ENCODE results near the gene LIFR.
"Not testable (repeated sequence)": the region's sequence is repeated elsewhere in the genome, so short reads cannot be mapped to it uniquely, and the experiment has no call there.

LIFR gene

DNA sequence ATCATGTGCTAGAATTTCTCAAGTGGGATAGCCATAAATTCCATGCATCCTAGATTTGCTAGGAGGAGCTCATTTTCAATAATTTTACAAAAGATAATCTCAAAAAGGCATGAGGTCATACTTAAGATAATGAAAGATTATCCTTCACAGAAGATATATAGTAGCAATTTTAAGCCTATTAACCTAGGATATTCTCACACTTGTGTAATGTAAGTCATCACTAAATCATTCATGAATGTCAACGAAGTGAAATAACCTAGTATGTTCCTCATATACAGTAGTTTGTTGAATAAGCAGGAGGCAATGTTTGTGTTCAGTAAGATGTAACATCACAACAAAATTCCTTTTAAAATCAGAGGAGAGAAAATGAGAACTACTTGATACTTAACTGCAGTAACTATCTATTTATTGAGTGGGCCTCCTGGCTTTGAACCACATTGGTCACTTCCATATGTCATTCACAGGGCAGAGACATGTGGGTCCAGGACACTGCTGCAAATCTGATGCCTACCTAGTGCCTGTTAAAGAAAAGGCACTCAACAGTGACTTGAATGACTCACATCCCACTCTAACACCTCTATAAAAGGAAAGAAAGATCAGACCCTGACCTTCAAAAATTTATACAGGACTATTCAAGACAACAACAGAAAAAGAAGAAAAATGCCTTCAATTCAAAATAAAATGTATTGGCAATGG, 8.2 kb downstream of the LIFR start:
- DNase-seq, result no peak

DNA sequence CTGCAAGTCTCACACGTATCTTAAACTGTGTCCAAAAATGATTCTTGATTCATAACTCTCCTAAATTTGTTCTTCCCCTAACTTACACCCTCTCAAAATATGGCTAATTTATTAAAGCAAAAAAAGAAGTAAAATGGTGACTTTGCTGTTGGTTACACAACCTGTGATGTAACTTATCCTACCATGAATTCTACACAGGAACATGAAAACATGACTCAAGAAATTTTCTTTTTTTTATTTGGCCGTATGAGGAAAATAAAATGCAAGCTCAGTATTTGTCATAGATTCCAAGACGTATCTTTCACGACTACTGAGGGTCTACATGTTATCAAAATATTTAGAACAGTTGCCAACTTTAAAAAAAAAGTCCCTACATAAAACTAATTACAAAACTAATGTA, 9.2 kb downstream of the LIFR start:
- no peak for DNase-seq

DNA sequence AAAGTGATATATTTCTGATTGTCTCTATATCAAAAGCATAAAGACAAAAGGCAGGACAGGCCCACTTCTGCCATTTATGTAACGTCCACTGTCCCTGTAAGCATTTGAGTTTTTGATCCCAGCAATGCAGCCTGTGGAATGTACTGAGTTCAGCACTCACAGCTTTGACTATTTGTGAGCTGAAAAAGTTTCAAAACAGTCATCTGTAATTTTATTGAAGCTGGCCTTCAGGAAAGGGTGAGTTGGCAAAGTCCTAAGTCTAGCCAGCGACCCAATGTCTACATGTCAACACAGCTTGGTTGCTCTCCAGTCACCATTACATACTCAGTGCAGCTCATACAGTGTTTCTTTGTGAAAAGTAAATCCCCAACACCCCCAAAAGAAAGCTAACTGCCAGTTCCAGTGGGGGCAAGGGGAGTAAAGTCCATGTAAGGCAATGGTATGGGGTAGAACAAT, 9.7 kb downstream of the LIFR start:
- DNase-seq, result no peak

DNA sequence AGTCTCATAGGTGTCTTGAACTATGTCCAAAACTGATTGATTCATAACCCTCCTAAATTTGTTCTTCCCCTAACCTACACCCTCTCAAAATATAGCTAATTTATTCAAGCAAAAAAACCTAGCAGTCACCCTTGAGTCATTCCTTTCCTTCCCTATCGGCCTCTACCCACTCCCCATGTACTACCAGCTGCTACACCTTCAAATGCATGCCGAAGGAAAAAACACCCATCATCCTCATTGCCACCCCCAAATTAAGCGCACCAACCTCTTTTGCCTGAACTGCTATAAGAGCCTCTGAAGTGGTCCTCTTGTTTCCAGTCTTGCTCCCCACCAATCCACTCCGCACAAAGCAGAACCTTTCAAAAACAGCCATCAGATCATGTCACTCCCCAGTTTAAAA, 12.6 kb downstream of the LIFR start:
- no peak for DNase-seq

DNA sequence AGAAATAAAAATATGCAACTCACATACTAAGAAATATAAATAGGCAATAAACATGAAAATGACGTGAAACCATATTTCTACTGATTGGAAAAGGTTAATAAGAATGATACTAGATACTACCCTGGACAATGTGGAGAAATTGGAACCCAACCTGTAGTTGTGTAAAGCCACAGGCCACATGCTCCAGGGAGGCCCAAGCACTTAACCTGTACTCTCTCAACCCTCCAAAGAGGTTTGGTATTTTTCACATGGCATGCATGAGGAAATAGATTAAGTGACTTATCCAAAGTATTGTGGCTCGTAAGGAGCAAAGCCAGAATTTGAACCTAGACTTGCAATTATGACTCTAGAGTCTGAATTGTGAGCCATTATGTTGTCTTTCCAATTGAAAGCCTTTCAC, 13.4 kb downstream of the LIFR start:
- DNase-seq, result no peak

DNA sequence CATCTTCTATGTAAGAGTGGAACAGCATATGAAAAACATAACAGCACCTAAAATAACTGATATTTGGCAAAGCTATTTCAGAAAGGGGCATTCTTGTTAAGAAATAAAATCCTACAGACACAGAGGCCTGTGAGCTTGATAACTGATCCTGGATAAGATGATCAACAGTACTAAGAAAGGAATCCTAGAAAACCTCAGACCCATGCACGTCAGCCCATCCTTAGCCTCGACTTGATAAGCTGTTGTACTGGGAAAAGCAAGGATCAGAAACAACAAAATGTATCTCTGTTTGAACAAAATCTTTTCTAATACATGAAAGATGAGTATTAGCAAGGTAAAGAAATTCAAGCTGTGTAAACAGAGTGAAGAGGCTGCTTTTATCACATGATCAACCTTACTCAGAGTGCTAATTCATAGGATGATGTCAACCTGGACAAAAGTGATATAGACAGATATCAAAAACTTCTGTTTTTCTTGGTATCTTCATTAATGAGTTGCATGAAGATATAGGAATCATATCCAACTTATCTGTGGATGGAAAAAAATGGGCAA, 15.2 kb downstream of the LIFR start:
- DNase-seq, result no peak

DNA sequence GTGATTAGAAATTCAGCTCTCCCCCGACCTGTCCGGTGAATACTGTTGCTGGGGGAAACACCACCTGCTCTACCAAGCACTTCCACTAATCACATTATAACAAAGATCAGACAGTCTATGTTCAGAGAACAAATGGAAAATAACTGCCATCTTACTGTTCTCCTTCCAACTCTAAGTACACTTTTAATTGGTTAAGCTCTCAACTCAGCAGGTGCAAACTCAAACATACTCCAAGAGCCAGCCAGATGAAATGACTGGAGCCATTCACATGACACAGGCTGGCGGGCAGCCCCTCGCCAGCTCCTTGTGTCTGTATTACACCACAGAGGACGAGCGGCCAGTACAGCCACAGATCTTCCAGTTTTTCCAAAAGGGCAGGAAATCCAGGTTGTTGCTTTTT, 16.1 kb downstream of the LIFR start:
- DNase-seq, result peak; percentile 35

DNA sequence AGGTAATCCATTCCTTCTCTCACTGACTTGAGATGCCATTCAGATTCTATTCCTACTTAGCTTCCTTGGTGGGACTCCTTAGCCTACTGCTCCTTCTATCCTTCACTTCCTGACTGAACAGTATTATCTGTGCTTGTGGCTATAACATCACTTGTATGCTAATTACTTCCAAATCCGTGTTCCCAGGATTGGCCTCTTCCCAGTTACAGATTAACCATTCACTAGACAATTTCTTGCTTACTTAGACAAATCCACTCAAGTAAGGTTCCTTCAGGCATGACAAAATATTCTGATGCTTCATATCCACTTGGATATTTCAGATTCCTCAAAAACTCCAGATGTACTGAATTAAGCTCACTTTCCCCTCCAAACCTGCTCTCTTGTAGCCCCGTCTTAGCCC, 18.3 kb downstream of the LIFR start:
- no peak for DNase-seq

DNA sequence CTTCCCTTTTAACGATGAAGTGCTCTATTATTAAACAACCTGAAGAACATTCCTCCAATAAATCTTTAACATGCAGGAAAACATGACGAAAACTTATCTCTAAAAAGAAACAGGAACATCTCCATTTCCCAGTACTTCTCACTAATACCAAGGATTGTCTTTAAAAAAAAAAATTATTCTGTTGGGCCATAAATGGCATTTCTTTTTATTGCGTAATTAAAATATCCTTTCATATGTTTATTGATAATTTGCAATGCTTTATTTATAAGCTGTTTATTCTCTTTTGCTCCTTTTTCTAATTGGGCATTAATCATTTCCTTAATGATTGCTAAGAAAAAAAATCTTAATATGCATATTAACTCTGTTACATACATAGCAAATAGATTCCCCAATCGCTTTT, 18.9 kb downstream of the LIFR start:
- DNase-seq, result no peak

DNA sequence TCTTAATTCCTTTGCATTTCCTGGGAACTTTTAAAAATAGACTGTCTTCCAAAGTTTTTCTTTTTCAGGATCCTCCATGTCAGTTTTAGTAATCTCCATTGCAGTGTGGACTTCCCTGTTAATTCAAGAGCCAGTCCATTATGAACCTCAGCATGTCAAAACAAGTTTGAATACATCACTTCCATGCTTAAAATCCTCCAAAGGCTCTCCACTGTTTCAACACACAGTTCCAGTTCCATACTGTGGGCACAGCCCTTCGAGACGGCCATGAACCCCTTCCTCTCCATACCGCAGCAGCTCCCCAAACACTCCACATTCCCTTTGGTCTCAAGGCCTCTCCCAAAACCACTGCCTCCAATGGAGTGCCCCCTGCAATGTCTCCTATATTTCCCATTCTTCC, 19.5 kb downstream of the LIFR start:
- no peak for DNase-seq

DNA sequence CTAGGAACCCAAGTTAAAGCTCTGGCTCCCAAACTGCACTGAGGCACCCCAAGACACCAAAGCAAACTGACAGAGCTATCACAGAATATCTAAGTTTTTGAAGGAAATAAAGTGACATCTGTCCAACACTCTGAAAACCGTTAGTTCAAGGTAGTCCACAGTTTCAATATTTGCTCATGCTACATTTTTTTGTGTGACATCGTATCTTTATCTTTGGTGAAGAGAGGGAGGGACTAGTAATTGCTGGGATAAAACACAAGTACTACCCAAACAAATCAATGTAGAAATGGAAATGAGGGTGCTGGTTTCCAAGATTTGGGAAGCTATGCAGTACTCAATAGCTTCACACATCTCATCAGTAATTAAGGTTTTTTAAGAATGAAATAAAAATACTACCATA, 20.6 kb downstream of the LIFR start:
- no peak for DNase-seq

DNA sequence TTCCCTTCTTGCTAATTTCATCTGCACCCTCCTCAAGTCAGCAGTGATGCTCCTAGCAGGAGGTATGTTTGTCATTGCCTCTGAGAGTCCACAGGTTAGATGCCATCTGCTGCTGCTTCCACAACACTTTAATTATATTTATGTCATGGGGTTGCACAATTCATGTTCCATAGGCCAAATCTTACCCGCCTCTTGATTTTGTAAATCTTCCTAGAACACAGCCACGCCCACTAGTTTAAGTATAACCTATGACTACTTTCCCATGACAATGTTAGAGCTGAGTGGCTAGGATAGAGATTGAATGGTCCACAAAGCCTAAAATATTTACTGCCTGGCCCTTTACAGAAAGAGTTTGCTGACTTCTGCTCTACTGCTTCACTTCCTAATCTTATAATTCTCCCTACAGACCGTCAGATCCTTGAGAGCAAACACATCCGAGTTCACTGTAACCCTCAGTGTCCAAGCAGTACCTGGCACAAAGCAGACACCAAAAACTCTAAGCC, 21.1 kb downstream of the LIFR start:
- DNase-seq, result peak; percentile 31

DNA sequence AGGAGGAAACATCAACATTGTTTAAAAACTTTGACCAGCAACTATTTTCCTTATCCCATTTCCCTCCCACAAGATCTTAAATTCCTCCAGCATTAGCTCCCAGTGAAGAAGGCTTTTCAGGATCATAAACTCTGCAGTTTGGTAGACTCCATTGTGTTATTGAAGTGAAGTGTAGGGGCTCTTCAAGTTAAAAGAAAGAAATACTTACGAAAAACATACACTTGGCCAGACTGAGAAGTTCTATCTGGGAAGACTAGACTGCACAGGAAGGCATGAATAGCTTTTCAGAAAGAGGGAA, 22.3 kb downstream of the LIFR start:
- DNase-seq, result no peak

DNA sequence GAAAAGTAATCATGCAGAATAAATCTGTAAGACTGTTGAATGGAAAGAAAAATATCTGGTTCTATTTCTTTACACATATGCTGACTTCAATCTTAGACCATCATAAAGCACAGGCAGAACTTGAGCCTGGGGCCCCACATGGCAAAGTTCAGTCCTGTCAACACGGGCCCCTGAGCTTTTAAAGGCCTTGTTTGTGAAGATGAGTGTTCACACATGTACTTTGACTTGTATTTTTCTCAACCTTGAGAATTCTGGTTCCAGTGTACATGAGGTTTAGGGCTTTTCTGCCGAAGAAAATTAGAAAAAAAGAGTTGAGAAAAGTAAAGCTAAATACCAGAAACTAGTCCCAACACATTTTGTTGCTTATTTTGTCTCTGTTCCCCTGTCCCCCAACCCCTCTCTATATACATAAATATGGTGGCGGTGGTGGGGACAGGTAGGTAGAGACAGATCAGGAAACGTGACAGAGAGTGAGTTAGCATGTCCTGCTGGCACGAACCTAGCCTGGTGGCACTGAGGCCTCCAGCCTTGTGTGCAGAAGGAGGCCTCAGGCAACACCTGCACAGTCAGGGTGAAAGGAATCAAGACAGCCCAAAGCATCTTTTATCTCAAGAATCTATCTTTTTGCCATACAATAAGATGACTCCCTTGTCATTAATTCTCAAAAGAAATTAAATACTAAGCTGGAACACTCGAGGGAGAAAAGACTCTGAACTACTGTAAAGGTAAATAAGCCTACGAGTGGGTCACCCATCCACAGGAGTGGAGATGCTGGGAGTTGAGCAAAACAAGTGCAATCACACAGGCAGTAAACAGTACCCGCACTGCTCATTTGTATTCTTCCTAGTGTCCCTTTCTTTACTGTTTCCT, 22.9 kb downstream of the LIFR start:
- no peak for DNase-seq

DNA sequence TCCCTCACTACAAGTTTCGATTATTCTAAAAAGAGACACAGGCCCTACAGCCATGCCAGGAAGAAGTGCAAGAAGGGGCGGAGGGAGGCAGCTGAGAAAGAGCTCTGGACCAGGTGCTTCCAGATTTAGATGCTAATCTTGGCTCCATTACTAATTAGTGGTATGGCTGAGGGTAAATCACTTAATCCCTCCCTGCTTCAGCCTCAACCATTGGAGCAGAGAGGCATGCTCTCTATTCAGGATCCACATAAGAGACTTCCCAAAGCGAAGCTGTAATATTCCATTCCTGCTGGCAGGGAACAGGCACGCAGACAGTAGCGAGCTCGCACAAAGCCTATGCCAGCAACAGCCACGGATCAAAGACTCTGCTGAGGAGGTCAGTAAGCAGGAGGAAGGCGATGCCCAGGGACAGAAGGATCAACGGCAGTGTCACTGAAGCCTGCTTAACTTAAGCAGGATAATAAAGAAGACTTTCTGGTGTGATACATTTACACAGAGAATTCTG, 24.2 kb downstream of the LIFR start:
- peak; percentile 45 for DNase-seq

DNA sequence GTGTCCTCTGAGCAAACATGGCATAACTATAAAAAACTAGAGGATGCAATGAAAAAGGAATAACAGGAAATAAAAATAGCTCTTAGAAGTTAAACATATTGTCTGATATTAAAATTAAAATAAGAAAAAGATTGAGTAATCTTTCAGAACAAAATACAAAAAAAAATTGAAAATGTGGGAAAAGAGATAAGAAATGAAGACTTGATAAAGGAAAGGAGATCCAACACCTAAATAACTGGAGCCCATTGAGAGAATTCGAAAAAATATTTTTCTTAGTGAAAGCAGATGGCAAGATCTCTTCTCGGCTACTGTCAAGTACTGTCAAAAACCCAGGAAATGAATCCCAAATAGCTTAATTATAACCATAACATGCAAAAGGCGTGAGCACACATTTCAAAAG, 24.9 kb downstream of the LIFR start:
- no peak for DNase-seq

DNA sequence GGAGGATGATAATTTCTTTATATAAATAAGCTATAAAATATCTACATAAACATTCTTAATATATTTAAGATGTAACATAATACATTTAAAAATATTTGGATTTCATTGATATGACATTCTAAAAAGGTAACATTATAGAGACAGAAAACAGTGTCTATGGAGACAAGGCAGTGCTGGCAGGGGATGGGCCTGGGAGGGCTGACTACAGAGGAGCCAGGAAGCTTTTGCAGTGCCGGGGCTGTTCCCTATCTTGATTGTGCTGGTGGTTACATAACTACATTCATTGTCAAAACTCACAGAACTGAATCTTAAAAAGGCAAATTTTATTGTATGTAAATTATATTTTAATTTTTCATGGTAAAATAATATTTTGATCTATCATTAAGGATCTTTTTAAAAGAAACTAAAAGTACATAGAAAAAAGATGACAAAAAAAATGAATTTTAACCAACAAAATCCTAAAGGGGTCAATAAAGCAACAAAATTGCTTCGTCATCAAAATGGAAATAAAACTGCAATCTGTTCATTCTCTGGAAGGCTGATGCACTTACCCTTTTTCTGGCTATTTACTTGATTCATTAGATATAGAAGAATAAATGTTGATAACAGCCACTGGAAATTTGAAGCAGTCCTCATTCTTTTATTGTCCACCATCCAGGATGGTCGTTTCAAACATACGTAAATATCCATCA, 26.3 kb downstream of the LIFR start:
- DNase-seq, result no peak

DNA sequence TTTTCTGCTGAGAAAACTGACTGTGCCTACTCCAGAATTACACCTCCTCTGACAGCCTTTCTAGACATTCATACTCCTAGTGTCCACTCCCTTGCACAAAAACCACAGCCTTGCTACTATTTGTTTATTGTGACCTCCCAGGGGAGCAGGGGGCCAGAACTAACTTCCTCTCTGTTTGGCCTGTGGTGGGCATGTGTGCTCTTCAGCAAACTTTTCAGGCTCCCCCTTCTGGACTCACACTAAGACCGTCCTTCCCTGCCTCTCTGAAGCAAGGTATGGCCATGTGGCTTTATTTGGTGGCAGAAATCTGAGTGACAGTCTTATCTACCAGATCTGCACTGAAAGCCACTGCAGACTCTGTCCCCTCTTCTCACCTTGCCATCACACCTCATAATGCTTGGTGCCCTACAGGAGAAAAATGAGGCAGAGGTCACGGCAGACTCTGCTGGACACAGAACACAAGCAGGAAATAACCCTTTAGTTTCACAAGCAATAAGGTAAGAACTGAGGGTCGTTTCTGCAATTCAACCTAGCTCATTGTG, 28.2 kb downstream of the LIFR start:
- no peak for DNase-seq

DNA sequence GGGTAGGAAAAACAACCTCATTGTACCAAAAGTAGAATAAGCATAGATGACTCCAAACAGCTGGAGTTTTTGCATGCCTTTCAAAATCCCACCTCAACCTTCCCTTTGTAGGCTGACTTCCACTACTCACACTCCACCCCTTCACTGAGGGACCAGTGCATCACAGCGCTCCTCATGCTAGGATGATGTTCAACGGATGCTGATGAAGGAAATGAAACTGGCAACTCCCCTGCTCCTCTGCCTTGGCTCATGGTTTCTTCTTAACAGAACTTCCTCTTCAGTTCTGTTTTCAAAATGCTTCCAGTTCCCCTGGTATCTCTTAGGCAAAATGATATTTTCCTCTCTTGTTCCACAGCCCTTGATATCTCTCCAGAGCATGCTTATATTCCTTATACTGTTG, 29.0 kb downstream of the LIFR start:
- no peak for DNase-seq

DNA sequence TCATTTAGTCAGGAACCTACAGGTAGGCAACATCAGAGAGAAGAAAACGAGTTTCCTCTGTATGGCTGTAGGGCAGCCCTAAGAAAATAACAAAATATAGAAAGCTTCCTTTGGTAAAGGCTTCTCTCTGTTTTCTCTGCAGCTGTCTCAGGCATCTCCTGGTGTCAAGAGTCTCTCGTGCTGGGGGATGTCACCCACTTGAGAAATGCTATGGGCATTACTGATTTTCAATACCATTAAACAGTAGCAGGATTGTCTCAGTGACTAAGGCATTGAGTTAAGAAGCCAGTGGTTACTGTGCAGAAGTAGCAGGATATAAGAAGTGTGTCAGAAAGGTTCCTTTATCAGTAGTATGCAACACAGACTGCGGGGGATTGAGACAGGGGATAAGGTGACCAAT, 32.4 kb downstream of the LIFR start:
- DNase-seq, result no peak

DNA sequence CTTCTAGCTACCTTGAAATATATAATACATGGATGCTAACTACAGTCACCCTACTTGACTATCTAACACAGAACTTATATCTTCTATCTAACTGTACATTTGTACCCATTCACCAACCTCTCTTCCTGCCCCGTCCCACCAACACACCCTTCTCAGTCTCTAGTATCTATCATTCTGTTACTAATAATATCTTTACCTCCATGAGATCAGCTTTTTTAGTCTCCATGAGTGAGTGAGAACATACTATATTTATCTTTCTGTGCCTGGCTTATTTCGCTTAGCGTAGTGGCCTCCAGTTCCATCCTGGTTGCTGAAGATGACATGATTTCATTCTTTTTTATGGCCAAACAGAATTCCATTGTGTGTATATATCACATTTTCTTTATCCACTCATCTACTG, 37.0 kb downstream of the LIFR start:
- no peak for DNase-seq

DNA sequence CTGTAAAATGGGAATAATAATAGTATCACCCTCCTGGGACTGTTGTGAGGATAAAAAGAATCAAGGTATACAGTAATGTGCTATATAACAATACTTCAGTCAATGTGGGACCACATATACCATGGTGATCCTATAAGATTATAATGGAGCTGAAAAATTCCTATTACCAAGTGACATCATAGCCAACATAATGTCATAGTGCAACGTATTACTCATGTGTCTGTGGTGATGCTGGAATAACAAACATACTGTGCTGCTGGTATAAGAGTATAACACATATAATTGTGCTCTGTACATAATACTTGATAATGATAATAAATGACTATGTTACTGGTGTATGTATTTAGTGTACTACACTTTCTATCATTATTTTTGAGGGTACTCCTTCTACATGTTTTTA, 38.1 kb downstream of the LIFR start:
- no peak for DNase-seq

DNA sequence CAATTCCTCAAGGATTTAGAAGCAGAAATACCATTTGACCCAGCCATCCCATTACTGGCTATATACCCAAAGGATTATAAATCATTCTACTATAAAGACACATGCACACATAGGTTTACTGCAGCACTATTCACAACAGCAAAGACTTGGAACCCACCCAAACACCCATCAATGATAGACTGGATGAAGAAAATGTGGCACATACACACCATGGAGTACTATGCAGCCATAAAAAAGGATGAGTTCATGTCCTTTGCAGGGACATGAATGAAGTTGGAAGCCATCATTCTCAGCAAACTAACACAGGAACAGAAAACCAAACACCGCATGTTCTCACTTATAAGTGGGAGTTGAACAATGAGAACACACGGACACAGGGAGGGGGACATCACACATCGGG, 39.8 kb downstream of the LIFR start:
- not testable (repeated sequence) for DNase-seq

Data from NCI-H69 (cell line).